Tibial artery (tissue), 4 donors: ENCODE measurements around the gene MR1.
"Not testable (repeated sequence)": the region's sequence is repeated elsewhere in the genome, so short reads cannot be mapped to it uniquely, and the experiment has no call there.

Experiments
- DNase-seq, 2 donors: peaks; one replicate each; pipeline ENCODE4 v3.0.0-alpha.2; 2019
- H3K27ac ChIP-seq, 2 donors: fragments of 200-600 bp; sonication (generic) in 1 of 2; 1 replicate in 1 of 2; 2 replicates in 1 of 2; pipeline ENCODE4 v1.5.1; 2018 to 2019; ENCODE audit warnings: mild to moderate bottlenecking in 1 of 2
- H3K27me3 ChIP-seq, 2 donors: fragments of 200-600 bp; sonication (generic) in 1 of 2; one replicate each; pipeline versions ENCODE4 v1.5.1 to v1.6.0; 2016 to 2019
- H3K36me3 ChIP-seq, 3 donors: fragments of 200-600 bp; sonication (generic) in 2 of 3; one replicate each; pipeline ENCODE4 v1.5.1; 2016 to 2019; ENCODE audit warnings: mild to moderate bottlenecking in 2 of 3
- H3K4me1 ChIP-seq, 4 donors: fragments of 200-600 bp; sonication (generic) in 2 of 4; 1 replicate in 3 of 4; 2 replicates in 1 of 4; pipeline ENCODE4 v1.5.1; 2016 to 2019
- H3K4me3 ChIP-seq, 2 donors: fragments of 200-600 bp; sonication (generic) in 1 of 2; 1 replicate in 1 of 2; 2 replicates in 1 of 2; pipeline ENCODE4 v1.5.1; 2018 to 2019; ENCODE audit warnings: mild to moderate bottlenecking in 2 of 2
- H3K9me3 ChIP-seq, 3 donors: fragments of 200-600 bp; sonication (generic) in 1 of 3; one replicate each; pipeline ENCODE4 v1.5.1; 2016 to 2019
- intact Hi-C: fragments of 100-400 bp; cut with DNase I; formaldehyde crosslinking; loops from one replicate; pipeline ENCODE4 v1.15.0; 2023; ENCODE audit warnings: low total_unique reads
- TF ChIP-seq, protein P1 (sequence below), 2 experiments: fragments of 200-600 bp in 1 of 2; fragments of 450-650 bp in 1 of 2; IDR thresholded peaks; one replicate each; pipeline ENCODE4 v1.5.1; 2017 to 2019; ENCODE audit warnings: antibody characterized with exemption in 2 of 2, mild to moderate bottlenecking in 1 of 2, moderate library complexity in 1 of 2

Gene MR1

DNA sequence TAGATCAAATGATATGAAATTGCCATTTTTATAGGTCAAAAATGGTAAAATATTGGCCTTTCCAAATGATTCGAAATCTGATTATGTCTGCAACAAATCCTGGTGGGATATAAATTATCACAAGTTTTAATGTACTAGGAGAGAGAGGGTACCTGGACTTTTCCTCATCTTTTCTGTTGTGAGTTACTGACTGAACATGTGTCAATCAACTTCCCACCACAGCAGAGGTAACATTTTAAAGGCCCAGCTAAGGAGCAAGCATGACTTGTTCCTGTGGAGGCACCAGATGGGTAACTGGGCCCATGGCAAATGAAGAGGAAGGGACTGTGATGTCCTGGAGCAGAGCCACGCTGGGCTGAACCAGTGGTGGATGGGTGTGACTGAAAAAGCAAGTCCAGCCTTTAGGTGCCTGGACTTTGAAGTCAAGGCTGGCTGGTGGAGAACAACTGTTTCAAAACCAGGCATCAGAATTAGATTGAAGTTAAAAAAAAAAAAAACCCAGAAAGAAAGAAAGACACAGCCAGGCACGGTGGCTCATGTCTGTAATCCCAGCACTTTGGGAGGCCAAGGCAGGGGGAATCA lies 6.6 kb downstream of the MR1 start:
- no peaks in the 10 kb centered on the region for H3K27me3 ChIP-seq
- DNase-seq: peak in 1 of 2 donors; percentile 27
- H3K27ac ChIP-seq: peak overlapping the region in 1 of 2 donors; percentile 56
- TF ChIP-seq, protein P1, sequence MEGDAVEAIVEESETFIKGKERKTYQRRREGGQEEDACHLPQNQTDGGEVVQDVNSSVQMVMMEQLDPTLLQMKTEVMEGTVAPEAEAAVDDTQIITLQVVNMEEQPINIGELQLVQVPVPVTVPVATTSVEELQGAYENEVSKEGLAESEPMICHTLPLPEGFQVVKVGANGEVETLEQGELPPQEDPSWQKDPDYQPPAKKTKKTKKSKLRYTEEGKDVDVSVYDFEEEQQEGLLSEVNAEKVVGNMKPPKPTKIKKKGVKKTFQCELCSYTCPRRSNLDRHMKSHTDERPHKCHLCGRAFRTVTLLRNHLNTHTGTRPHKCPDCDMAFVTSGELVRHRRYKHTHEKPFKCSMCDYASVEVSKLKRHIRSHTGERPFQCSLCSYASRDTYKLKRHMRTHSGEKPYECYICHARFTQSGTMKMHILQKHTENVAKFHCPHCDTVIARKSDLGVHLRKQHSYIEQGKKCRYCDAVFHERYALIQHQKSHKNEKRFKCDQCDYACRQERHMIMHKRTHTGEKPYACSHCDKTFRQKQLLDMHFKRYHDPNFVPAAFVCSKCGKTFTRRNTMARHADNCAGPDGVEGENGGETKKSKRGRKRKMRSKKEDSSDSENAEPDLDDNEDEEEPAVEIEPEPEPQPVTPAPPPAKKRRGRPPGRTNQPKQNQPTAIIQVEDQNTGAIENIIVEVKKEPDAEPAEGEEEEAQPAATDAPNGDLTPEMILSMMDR (IDR thresholded peaks at IDR 0.05): no peak
- peaks cover 0 to 54% (median 33%) of the 10 kb centered on the region in 4 donors for H3K4me1 ChIP-seq
- no peaks in the 10 kb centered on the region for H3K9me3 ChIP-seq
- peaks cover 0 to 15% (median 0%) of the 10 kb centered on the region in 3 donors for H3K36me3 ChIP-seq
- H3K4me3 ChIP-seq: no peak overlapping the region
- intact Hi-C loops: no loop called here

DNA sequence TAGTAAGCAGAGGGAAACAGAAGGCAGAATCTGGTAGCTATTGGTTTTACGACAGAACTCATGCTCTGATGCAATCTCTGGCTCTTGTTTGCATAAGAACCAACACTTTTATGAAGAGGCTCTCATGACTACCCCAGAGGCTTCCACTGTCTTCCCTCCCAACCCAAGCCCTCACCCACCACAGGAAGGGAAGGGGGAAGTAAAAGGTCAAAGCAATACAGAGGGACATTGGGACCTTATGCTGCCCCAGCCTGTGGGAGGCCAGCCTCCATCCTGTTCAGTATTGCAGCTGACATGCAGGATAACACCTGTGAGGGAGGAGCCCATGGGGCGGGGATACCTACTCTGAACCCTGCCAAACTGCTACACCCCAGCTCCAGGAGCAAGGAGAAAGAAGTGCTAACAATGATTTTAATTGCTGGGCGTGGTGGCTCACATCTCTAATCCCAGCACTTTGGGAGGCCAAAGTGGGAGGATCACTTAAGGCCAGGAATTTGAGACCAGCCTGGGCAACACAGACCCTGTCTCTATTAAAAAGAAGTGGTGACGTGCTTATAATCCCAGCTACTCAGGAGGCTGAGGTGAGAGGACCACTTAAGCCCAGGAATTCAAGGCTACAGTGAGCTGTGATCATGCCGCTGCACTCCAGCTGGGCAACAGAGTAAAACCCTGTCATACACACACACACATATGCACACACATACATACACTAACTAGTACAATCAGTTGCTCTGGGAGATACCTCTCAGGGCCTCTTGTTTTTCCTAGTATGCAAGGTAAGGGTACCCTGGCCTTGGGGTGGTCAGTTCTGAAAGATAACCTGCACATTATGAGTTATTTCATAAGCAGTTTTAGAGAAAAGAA lies 9.5 kb downstream of the MR1 start:
- Histone ChIP-seq H3K27me3 (no peaks in the 10 kb centered on the region), H3K4me1 (peaks cover 0 to 38% (median 23%) of the 10 kb centered on the region in 4 donors), H3K9me3 (no peaks in the 10 kb centered on the region), H3K36me3 (peaks cover 4 to 33% (median 5%) of the 10 kb centered on the region in 3 donors), H3K27ac (no peak overlapping the region), H3K4me3 (no peak overlapping the region)
- DNase-seq: peak in 1 of 2 donors; percentile 26
- TF ChIP-seq, protein P1 (IDR thresholded peaks at IDR 0.05): no peak
- intact Hi-C loops: no loop called here

DNA sequence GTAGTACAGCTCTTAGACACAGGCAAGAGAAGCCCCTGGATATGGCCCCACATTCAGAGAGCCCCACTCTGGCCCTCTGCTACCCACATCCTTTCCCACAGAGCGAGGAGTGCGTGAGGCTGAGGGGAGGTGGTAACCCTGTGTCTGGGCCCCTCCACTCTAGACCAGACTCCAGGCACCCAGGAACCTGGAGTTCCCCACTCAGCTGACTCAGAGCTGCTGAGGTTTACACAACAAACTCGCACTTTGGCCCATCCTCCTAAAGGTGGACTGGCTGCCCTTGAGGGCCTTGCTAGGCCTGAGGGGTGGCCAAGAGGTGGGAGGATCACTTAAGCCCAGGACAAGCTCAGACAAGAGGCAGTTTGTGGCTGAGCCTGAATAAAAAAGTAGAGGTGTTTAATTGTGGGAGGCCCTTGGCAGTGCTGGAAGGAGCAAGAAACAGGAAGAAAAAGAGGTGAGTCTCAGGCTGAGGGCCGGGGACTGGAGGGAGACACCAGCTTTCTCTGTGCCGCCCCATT lies 10.7 kb downstream of the MR1 start:
- Histone ChIP-seq H3K27me3 (no peaks in the 10 kb centered on the region), H3K4me3 (no peak overlapping the region), H3K36me3 (peaks cover 4 to 39% (median 5%) of the 10 kb centered on the region in 3 donors), H3K9me3 (no peaks in the 10 kb centered on the region), H3K4me1 (peaks cover 0 to 38% (median 23%) of the 10 kb centered on the region in 4 donors), H3K27ac (no peak overlapping the region)
- intact Hi-C loops: no loop called here
- DNase-seq: no peak
- TF ChIP-seq, protein P1 (IDR thresholded peaks at IDR 0.05): no peak

DNA sequence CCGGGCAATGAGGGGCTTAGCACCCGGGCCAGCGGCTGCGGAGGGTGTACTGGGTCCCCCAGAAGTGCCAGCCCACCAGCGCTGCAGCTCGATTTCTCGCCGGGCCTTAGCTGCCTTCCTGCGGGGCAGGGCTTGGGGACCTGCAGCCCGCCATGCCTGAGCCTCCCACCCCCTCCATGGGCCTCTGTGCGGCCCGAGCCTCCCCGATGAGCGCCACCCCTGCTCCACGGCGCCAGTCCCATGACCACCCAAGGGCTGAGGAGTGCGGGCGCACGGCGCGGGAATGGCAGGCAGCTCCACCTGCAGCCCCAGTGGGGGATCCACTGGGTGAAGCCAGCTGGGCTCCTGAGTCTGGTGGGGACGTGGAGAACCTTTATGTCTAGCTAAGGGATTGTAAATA lies 12.2 kb downstream of the MR1 start:
- intact Hi-C loops, H3K4me3 ChIP-seq, H3K9me3 ChIP-seq, H3K27ac ChIP-seq, H3K27me3 ChIP-seq, DNase-seq: not testable (repeated sequence)
- H3K4me1 ChIP-seq: peaks cover 0 to 31% (median 18%) of the 10 kb centered on the region in 4 donors
- peaks cover 5 to 52% (median 10%) of the 10 kb centered on the region in 3 donors for H3K36me3 ChIP-seq

DNA sequence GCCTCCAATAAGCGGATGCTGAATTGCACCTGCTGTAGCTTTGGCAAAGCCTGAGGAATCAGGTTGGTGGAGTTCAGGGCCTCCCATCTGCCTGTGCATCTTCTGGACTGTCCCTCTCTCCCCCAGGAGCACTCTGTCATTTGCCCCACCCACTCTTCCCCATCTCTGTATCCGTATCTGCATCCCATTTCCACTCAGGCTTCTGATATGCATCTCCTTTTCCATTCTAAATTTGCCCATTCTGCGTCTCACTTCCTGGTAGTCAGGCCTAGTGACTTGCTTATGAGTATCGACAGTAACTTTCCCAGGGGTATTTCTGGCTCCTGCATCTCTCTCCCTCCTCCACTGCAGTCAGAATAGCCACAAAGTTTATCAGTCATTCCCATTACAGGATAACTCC lies 15.6 kb downstream of the MR1 start:
- peaks cover 9 to 69% (median 10%) of the 10 kb centered on the region in 3 donors for H3K36me3 ChIP-seq

More for the DNA sequence above, 15.6 kb downstream of the MR1 start:
- peaks cover 0 to 12% (median 1%) of the 10 kb centered on the region in 4 donors for H3K4me1 ChIP-seq
- no peaks in the 10 kb centered on the region for H3K27me3 ChIP-seq
- H3K4me3 ChIP-seq: no peak overlapping the region
- DNase-seq: no peak
- no peak overlapping the region for H3K27ac ChIP-seq
- H3K9me3 ChIP-seq: no peaks in the 10 kb centered on the region
- intact Hi-C loops: no loop called here
- TF ChIP-seq, protein P1 (IDR thresholded peaks at IDR 0.05): no peak
